ENCODE data around the gene WDR17. TPM values are rescaled to one million over a fixed set of nuclear protein-coding genes. Genes with fewer than 3 reads are reported as not detected.
A peak's percentile ranks its signal among the peaks of the same experiment; 100 is the strongest.

WDR17 gene
- total RNA-seq, 1 experiment from 2014 or later, result 9.1 TPM

DNA sequence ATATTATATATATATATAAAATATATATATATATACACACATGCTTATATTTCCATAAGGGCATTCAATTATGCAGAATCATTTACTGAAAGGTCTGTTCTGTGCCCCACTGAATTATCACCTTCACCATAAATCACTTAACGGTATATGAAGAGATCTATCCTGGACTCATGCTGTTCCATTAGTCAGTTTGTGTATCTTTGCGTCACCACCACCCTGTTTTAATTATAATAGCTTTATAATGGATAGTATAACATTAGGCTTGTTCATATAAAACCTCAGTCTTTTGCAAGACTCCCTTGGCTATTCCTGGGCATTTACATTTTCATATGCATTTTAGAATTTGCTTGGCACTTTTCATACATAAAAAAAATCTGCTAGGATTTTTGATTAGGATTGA, 19.1 kb downstream of the WDR17 start:
- DNase-seq (ENCODE audit: extremely low read depth, low read depth), result no peak

DNA sequence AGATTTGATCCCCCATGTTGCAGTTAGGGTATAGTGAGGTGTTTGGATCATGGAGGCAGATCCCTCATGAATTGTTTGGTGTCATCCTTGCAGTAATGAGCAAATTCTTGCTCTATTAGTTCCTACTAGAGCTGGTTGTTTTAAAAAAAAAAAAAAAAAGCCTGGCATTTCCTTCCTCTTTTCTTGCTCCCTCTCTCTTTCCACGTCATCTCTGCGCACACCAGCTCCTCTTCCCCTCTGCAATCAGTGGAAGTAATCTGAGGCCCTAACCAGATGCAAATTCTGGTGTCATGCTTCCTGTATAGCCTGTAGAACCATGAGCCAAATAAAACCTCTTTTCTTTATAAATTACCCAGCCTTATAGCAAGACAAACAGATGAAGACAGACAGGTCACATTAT, 24.5 kb downstream of the WDR17 start:
- no peak for DNase-seq (ENCODE audit: extremely low read depth, low read depth)

DNA sequence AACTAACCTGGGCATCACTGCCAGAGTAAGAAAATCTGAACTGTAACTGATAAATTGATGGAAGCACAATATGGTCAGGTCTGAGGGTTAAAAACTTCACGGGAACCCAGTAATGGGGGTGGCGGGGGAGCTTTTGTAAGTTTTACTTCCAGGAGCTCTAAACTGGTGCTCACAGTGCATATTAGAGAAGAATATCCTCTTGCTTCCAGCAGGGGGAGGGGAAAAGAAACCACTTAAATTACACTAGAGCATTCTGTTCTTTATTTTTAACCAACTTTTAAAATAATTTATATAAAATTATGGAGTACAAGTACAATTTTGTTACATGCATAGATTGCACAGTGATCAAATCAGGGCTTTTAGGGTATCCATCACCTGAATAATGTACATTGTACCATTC, 33.7 kb downstream of the WDR17 start:
- DNase-seq (ENCODE audit: extremely low read depth, low read depth), result no peak

DNA sequence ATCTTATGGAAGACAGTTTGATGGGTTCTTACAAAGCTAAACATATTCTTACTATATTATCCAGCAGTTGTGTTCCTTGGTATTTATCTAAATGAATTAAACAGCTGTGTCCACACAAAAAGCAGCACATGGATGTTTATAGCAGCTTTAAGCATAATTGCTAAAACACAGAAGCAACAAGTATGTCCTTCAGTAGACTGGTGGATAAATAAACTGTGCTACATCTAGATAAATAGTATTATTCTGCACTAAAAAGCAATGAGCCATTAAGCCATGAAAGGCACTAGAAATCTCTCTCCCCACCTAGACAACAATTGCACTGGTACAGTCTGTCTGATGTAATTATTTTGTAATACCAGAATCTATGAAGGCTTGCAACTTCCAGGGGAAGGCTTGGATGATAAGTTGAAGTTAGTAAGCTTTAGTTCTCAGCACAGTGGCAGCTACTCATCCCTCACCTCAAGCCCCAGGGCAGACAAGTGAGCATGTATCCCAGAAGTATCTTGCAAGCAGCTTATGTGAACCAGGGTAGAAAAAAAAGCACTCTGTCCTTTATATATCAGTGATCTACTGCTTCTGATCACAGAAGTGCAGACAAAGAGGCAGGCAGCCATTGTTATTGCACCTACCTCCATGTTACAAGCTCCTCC, 36.9 kb downstream of the WDR17 start:
- no peak for DNase-seq (ENCODE audit: extremely low read depth, low read depth)

DNA sequence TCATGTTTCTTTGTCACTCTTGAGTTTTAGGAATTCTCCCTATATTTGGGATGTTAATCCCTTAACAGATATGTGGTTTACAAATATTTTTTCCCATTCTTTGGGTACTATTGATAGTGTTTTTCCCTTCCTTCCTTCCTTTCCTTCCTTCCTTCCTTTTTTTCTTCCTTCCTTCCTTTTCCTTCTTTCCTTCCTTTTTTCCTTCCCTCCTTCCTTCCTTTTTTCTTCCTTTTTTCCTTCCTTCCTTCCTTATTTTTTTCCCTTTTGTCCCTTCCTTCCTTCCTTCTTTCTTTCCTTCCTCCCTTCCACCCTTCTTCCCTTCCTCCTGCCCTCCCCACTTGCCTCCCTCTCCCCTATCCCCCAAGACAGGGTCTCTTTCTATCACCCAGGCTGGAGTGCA, 42.1 kb downstream of the WDR17 start:
- no peak for DNase-seq (ENCODE audit: extremely low read depth, low read depth)

DNA sequence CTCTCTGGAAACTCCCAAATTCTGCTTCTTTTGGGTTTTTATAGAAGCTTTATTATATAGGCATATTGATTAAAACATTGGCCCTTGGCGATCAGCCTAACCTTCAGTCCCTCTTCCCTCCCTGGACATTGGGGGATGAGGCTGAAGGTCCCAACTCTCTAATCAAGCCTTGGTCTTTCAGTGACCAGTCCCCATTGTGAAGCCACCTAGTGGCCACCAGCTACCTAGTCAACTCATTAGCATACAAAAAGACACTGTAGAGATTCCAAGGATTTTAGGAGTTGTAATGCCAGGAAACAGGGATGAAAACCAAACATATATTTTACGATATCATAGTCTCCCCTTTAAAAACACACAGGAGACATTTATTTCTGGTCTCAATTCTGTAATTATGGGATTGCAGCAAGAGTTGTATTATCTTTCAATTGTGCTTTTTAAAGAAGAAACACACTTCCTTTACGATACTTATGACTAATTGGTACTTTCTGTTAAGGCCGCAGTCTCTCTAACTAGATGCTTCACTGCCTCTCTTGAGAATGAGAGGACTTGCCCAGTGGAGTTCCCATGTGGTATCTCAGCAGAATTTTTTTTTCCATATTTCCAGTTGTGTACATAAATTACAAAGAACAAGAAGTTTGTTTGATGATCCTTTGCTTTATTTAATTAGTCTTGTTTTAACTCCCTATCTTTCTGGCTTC, 58.2 kb downstream of the WDR17 start:
- DNase-seq (ENCODE audit: extremely low read depth, low read depth), result peak; percentile 18

DNA sequence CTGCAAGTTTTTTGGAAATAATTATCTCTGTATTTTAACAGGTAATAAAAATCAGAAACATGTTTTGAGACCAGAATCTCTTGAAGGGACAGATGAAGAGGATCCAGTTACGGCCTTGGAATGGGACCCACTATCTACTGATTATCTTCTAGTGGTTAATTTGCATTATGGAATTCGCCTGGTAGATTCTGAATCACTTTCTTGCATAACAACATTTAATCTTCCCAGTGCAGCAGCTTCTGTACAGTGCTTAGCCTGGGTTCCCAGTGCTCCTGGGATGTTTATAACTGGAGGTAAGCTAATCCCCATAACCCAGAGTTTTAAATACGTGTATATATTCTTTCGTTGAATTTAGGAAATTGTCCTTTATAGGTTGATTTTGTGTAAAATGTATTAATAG, 59.4 kb downstream of the WDR17 start:
- DNase-seq (ENCODE audit: extremely low read depth, low read depth), result no peak

DNA sequence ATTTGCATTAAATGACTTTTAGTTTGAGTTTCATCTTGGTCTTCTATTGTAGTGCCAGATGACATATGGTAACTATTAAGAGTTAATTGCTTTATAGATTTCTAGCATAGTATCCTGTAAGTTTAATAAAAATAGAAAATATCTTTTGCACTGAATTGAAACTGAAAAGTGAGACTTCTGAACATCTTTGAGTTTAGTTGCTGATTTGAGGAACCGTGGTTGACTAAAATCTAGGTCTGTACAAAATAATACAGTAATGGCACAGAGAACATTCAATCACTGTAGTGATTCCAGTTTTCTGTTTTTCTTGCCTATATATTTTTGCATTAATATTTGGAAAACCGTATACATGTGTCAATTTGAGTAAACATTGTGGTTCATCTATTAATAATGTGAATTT, 69.0 kb downstream of the WDR17 start:
- DNase-seq (ENCODE audit: extremely low read depth, low read depth), result no peak

DNA sequence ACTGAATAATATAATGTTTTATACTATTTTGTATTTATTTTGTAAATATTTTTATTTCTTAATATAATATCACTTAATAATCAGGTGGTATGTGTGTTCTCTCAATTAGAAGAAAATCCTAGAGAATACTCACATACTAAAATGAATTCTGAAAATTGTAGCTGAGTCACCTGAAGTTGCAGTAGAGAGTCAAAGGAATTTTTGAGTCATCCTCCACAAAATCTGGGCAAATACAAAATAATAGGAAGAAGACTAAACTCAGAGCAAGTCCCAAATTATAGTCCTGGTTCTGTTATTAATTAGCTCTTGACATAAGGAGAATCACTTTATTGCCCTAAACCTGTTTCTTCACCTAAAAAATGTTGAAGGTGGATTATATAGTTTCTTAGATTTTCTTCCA, 72.0 kb downstream of the WDR17 start:
- DNase-seq (ENCODE audit: extremely low read depth, low read depth), result no peak

DNA sequence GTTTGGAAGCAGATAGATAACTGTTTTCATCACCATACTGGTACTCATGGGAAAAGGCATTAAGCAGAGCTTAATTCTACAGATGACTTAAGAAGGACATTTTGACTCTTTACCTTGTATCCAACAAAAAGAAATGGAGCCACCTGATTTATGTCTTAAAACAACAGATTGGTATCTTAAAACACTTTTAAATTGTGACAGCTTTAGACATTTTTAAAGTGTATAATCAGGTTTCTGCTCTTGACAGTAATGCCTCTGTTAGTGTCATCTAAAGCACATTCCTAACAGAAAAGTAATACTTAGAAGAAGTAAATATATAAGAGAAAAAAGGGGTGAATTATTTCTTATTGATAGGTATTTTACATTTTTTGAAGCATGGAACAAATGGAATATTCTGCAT, 73.9 kb downstream of the WDR17 start:
- DNase-seq (ENCODE audit: extremely low read depth, low read depth), result no peak

DNA sequence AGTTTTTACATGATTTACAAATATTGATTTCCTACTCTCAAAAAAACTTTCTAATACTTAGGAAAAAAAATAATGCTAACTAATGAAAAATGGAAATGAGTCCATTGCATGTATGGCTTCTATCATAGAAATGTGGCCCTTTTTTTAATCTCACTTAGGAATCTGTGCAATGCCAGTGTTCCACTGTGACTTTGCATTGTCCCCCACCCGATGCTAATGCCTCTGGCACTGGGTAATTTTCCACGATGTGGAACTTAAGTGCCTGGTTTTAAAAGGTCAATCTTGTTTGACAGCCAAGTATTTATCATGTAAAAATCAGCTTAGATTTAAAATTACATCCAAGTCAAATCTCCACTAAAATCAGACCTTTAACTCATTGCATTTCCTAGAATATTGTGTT, 76.6 kb downstream of the WDR17 start:
- DNase-seq (ENCODE audit: extremely low read depth, low read depth), result no peak

DNA sequence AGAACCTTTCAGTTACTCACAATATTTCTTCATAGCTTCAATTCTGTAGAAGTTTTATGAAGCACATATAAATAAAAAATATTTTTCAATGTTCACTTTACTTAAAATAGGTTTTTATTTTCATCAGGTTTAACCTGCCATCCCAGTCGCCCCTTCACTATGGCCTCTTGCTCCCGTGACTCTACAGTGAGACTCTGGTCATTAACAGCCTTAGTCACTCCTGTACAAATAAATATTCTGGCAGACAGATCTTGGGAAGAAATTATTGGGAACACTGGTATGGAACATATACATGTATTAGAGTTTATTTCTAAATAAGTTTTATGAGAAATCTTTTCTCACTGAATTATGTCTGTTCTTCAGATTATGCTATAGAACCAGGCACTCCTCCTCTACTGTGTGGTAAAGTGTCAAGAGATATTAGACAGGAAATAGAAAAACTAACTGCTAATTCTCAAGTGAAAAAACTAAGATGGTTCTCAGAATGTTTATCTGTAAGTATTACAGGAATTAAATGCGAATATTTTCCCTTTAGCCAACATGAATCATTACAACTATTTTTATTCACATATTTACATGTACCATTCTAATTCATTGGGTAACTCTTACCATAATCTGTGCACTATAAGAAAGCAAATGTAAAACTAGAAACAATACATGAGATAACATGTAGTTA, 84.2 kb downstream of the WDR17 start:
- no peak for DNase-seq (ENCODE audit: extremely low read depth, low read depth)

DNA sequence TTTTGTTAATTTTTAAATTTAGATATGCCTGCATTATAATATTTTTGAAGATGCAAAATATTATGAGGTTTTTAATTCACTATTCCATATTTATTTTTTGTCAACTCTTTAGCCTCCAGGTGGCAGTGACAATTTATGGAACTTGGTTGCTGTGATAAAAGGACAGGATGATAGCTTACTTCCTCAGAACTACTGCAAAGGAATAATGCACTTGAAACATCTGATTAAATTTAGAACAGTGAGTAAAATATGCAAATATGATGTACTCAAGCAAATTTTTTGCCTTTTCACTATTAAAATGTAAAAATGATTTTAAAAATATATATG, 84.7 kb downstream of the WDR17 start:
- DNase-seq (ENCODE audit: extremely low read depth, low read depth), result peak; percentile 2

DNA sequence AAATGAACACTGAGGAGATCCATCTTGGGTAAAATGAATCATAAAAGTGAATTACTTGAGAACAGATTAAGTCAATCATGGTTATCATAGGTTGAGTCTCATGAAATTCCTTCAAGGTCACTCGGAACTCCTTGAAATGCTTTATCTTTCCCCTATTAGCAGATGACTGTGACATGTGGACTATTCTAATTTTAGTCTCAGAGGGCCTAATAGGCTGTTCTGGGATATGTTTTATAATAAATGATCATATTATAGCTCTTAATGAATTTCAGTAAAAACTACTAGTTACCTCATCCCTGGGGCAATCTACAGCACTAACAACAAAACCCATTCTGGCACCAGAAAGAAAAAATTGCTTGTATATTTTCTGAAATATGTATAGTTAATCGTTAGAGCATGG, 85.1 kb downstream of the WDR17 start:
- DNase-seq (ENCODE audit: extremely low read depth, low read depth), result no peak

DNA sequence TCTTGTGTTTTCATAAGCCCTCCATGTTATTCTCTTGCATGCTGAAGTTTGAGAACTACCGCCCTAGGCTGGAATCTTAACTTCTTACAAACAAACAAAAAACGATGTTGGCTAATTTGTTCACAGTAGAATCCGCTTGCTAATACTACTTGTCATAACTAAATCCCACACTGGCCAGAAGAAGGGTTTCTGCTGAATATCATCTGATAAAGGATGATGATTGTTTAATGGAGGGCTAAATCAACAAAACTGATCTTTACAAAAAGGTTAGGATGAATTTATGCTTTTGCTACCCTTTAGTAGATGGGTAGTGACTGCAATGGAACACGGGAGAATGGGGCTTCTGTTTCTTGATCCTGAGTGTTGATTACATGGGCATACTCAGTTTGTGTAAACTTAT, 87.5 kb downstream of the WDR17 start:
- DNase-seq (ENCODE audit: extremely low read depth, low read depth), result no peak

DNA sequence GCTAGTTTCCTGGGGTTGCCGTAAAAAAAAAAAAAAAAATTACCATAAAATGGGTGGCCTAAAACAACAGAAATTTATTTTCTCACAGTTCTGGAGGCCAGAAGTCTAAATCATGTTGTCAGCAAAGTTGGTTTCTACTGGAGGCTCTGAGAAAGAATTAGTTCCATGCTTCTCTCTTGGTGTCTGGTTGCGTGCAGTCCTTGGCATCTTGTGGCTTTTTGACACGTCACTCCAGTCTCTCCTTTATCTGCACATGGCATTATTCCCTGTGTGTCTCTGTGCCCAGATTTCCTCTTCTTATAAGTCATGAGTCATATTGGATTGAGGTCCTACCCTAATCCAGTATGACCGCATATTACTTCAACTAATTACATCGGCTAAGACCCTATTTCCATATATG, 91.0 kb downstream of the WDR17 start:
- DNase-seq (ENCODE audit: extremely low read depth, low read depth), result no peak

DNA sequence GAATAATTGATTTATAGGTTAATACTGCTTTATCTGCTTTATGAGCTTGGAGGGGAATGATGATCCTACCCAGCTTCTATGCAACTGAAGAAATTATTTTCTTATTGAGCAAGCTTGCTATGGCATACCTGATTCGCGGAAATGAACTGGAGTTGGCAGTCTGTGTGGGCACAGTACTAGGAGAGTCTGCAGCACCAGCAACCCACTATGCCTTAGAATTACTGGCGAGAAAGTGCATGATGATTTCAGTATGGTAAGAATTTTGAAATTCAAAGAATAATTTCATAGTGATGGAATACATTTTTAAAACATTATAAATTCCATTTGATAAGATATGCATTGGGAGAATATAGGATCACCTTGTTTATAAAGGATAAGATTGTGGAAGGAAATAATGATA, 97.4 kb downstream of the WDR17 start:
- no peak for DNase-seq (ENCODE audit: extremely low read depth, low read depth)

DNA sequence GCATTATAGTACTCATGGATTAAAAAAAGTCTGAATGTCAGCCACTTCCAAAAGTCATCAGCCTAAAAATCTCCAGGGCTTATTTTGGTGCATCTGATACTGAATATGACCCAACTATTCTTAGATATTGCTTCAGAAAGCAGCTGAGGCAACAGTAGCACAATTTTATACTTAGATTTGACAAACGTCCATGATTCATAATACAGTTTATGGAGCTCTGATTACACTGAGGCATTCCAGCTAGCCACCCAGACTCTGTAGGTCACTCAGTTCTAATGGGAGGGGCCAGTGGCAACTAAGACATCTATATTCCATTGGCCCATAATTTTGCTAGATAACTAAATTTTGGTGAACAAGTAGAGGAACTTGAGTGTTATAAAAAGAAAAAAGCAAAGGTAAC, 119.4 kb downstream of the WDR17 start:
- DNase-seq (ENCODE audit: extremely low read depth, low read depth), result peak; percentile 11

DNA sequence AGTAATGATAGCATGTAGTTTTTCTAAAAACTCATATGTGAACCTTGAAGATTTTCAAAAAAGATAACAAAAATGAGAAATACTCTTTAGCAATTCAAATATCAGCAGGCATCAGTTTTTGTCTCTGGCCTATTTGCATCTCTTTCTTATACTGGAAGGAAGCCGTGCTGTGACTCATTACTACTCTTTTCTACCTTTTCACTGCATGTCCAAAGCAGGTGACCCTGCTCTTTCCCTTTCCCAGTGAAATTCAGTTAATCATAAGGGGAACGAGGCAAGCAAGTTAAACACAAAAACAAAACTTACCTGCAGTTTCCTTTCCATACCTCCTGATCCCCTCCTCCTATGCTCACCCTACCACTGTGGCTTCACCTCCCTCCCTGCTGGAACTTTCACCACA, 120.4 kb downstream of the WDR17 start:
- no peak for DNase-seq (ENCODE audit: extremely low read depth, low read depth)

DNA sequence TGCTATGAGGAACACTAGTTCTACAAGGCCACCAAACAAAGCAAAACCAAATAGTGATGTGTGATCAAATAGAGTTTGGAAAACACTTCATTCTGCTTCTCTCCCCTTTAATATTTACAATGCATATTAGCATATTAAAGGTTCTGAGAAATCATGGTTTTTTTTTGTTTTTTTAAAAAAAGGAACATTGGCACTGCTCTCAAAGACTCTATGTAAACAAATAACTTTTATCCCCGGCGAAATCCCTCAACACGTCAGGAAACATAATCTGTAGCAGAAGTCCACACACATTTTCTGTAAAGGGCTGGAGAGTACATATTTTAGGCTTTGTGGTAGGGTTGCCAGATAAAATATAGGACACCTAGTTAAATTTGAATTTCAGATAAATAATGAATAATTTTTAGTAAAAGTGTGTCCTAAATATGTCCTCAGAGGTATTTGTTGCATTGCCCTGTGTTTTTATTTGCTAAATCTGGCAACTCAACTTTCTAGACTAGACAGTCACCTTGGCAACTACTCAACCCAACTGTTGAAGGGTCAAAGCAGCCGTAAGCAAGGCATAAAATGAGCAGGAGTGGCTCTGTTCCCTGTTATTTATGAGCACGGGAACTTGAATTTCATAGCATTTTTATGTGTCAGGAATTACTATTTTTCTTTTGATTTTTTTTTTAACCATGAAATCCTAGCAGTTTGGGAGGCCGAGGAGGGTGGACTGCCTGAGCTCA, 121.2 kb downstream of the WDR17 start:
- no peak for DNase-seq (ENCODE audit: extremely low read depth, low read depth)

DNA sequence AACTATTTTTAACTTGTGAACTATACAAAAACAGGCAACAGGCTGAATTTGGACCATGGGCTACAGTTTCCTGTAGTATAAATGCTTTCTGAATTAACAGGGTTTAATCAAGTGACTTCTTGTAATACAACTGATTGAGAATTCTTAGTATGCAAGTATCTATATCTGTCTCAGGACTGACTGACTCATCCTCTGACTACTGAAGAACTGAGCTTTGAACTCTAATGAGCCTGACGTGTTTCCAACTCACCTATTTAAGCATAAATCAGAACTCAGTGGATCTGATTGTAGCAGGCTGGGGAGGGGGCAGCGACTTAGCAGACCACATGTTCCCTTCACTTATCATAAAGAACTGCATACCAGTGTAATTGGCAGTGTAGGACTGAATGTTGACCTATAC, 122.0 kb downstream of the WDR17 start:
- DNase-seq (ENCODE audit: extremely low read depth, low read depth), result no peak

DNA sequence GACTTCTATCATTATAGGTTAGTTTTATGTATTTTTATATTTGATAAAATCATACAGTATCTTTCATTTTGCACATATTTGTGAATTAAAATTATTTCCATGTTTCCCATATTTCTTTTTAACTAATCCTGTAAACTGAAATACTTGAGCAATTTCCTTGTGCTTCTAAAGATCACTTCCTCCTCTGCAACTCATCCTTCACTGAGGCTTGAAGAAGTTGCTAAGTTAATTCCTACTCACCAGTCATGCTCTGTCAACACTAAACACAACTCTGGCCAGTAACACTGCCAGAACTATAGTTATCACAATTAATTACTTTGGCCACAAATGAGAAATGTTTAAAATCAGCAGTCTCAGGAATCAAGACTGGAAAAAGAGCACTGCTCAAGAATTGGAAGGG, 123.0 kb downstream of the WDR17 start:
- no peak for DNase-seq (ENCODE audit: extremely low read depth, low read depth)

Measured in NCI-H460 (cell line).